Activated CD8-positive, alpha-beta memory T cell treated with anti-CD3 and anti-CD28 coated beads, Interleukin-2, amount 50 U/mL, for 1 hour (primary cell): Measurements from ENCODE around the gene RASAL1.
"Not testable (repeated sequence)": the region's sequence is repeated elsewhere in the genome, so short reads cannot be mapped to it uniquely, and the experiment has no call there.

Experiments
- DNase-seq: peaks from one replicate; pipeline ENCODE4 v3.0.0-alpha.2; 2020; ENCODE audit errors: extremely low read depth

Gene RASAL1

GRCh38 chr12:113118142-113118541 is 17.4 kb downstream of the RASAL1 start:
- DNase-seq: no peak

- not testable (repeated sequence) for DNase-seq
These were observed 17.9 kb downstream of the RASAL1 start for GRCh38 chr12:113117684-113118083.

GRCh38 chr12:113116875-113117274 is 18.7 kb downstream of the RASAL1 start:
- no peak for DNase-seq

GRCh38 chr12:113115455-113116126 is 20.0 kb downstream of the RASAL1 start:
- no peak for DNase-seq

- DNase-seq: no peak
These were observed 20.9 kb downstream of the RASAL1 start for GRCh38 chr12:113114447-113115178.

GRCh38 chr12:113113397-113113796 is 22.2 kb downstream of the RASAL1 start:
- no peak for DNase-seq

GRCh38 chr12:113112043-113112899 is 23.3 kb downstream of the RASAL1 start:
- no peak for DNase-seq

GRCh38 chr12:113111247-113111646 is 24.3 kb downstream of the RASAL1 start:
- no peak for DNase-seq

GRCh38 chr12:113109872-113110599 is 25.5 kb downstream of the RASAL1 start:
- no peak for DNase-seq

- DNase-seq: no peak
These were observed 26.2 kb downstream of the RASAL1 start for GRCh38 chr12:113109360-113109759.

- DNase-seq: no peak
These were observed 27.3 kb downstream of the RASAL1 start for GRCh38 chr12:113108308-113108707.

- DNase-seq: no peak
These were observed 29.2 kb downstream of the RASAL1 start for GRCh38 chr12:113106361-113106760.

- no peak for DNase-seq
These were observed 29.8 kb downstream of the RASAL1 start for GRCh38 chr12:113105606-113106271.

GRCh38 chr12:113104953-113105510 is 30.5 kb downstream of the RASAL1 start:
- DNase-seq: no peak

GRCh38 chr12:113103756-113104450 is 31.7 kb downstream of the RASAL1 start:
- DNase-seq: no peak

GRCh38 chr12:113102811-113103210 is 32.8 kb downstream of the RASAL1 start:
- no peak for DNase-seq

GRCh38 chr12:113101751-113102150 is 33.8 kb downstream of the RASAL1 start:
- no peak for DNase-seq

GRCh38 chr12:113099764-113100163 is 35.8 kb downstream of the RASAL1 start:
- no peak for DNase-seq

- DNase-seq: no peak
These were observed 36.2 kb downstream of the RASAL1 start for GRCh38 chr12:113099364-113099763.

GRCh38 chr12:113098441-113099028 is 37.0 kb downstream of the RASAL1 start:
- no peak for DNase-seq
